ENCODE results near the gene ABCA2. TPM values are rescaled to one million over a fixed set of nuclear protein-coding genes. Genes with fewer than 3 reads are reported as not detected.
A peak's percentile ranks its signal among the peaks of the same experiment; 100 is the strongest.

The ABCA2 gene
- total and polyA plus RNA-seq, 9 of the 15 experiments (the other 6 are each of a cell fraction or from before 2014, with no cell fraction given): 0.69 to 16.3 (median 6.1) TPM; not detected in 2

DNA sequence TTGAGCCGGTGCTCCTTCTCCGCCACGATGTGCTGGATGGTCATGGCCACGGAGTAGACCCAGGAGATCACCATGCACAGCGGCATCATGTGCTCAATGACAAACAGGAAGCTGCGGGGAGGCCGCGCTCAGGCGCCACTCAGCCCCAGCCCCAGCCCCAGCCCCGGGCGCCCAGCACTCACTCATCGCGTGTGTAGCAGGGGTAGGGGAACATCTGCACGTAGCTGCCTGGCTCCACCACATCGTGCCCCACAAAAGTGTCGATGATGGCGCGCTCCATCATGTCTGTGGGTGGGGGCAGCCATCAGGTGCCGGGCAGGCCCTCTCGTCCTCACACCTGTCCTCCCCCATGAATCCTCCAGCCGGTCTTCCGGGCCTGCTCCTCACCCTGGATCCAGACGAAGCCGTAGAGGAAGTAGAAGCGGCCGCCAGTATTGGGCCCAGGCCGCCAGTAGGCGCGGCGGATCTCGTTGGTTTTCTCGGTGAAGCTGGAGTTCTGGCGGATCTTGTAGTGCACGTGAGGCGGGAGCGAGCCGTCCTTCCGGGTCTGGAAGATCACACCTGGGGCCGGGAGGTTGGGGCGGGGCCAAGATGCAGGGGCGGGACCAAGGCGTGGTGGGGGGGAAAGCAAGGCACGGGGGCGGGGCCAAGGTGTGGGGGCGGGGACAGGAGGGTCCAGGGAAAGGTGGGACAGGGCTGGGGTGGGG is 10.1 kb downstream of the ABCA2 start:
- Histone ChIP-seq H3K27ac (ENCODE audit: extremely low read depth, low read depth, low read length) (no peak overlapping the region), H3K4me3 (no peak overlapping the region), H4K20me1 (replicated peaks; ENCODE audit: control insufficient read depth, insufficient read depth, low read length) (0 out of 2 replicates have a peak, but pooled peaks cover 5% of the 10 kb centered on the region), H3K27me3 (ENCODE audit: control insufficient read depth in 2 of 2, insufficient read depth in 2 of 2, low read length in 2 of 2) (no peaks in the 10 kb centered on the region), H3K4me2 (ENCODE audit: insufficient read depth, low read length) (no peak overlapping the region), H3K4me1 (replicated peaks in 1 of 2; ENCODE audit: control insufficient read depth in 2 of 2, insufficient read depth in 2 of 2, low read length in 2 of 2) (peaks cover 4 to 74% of the 10 kb centered on the region in 2 experiments; a peak in 4 of 5 replicates), H3K9me1 (ENCODE audit: control insufficient read depth, insufficient read depth, low read length) (no peaks in the 10 kb centered on the region), H3K9ac (ENCODE audit: insufficient read depth in 1 of 2, low read depth in 2 of 2, low read length in 2 of 2) (no peak overlapping the region), H3K9me3 (replicated peaks; ENCODE audit: control insufficient read depth, insufficient read depth, low read depth, low read length) (no peaks in the 10 kb centered on the region), H2AFZ (ENCODE audit: low read depth, low read length) (no peak overlapping the region), H3K79me2 (ENCODE audit: control insufficient read depth, insufficient read depth, low read length) (no peaks in the 10 kb centered on the region), H3K36me3 (ENCODE audit: control insufficient read depth, insufficient read depth, low read length) (no peaks in the 10 kb centered on the region)
- intact Hi-C loops (cut with micrococcal nuclease) (no loop called here), in situ Hi-C loops (cut with MboI) (no loop called here)
- TF ChIP-seq ZBTB8A (IDR thresholded peaks at IDR 0.05; ENCODE audit: partially characterized antibody): no peak
- no peak for TF ChIP-seq MECOM (CRISPR knock-in tag; IDR thresholded peaks at IDR 0.05)
- TF ChIP-seq CHD4 (IDR thresholded peaks at IDR 0.05; ENCODE audit: insufficient read depth, insufficient replicate concordance, low read depth, low read length, poor library complexity, severe bottlenecking): no peak
- TF ChIP-seq, protein P1, sequence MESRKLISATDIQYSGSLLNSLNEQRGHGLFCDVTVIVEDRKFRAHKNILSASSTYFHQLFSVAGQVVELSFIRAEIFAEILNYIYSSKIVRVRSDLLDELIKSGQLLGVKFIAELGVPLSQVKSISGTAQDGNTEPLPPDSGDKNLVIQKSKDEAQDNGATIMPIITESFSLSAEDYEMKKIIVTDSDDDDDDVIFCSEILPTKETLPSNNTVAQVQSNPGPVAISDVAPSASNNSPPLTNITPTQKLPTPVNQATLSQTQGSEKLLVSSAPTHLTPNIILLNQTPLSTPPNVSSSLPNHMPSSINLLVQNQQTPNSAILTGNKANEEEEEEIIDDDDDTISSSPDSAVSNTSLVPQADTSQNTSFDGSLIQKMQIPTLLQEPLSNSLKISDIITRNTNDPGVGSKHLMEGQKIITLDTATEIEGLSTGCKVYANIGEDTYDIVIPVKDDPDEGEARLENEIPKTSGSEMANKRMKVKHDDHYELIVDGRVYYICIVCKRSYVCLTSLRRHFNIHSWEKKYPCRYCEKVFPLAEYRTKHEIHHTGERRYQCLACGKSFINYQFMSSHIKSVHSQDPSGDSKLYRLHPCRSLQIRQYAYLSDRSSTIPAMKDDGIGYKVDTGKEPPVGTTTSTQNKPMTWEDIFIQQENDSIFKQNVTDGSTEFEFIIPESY (CRISPR knock-in tag; IDR thresholded peaks at IDR 0.05): peak; percentile 94
- ChIA-PET CTCF (ENCODE audit: low intra/inter-chr PET ratio) (no interaction called here), POLR2A (no interaction called here)
- WGBS (ENCODE audit: insufficient coverage, low coverage, missing lambda C conversion rate): 96% methylated on average over 22 of the region's 45 CpGs
- FAIRE-seq (no peak), DNase-seq (ENCODE audit: extremely low read depth in 1 of 4, low spot score in 3 of 4) (peak in 2 of 4 experiments; percentile 32 to 47), ATAC-seq (no peak)
- BruUV-seq (replicated peaks): no TSS peak
